RWPE1 (cell line): ENCODE data around the gene PDE4B.

Source experiments
- CTCF ChIA-PET: fragments of 350-600 bp; sonication (Branson Sonifier 250); formaldehyde crosslinking; extraction: SDS; loops from one replicate; lab custom pipeline; 2021; lab: Yijun Ruan, JAX
- POLR2A ChIA-PET: fragments of 400-600 bp; formaldehyde crosslinking; extraction: SDS; loops from one replicate; lab custom pipeline; 2020; ENCODE audit warnings: antibody characterized with exemption; ENCODE audit not compliant: low non-redundant PET; lab: Yijun Ruan, JAX
- DNase-seq: peaks from one replicate; pipeline ENCODE4 v3.0.0; 2012; ENCODE audit warnings: low spot score
- H3K27ac ChIP-seq: fragments of 450-650 bp; 2 replicates; pipeline ENCODE4 v1.5.1; 2017
- TF ChIP-seq, protein P1 (sequence below): fragments of 450-650 bp; conservative IDR thresholded peaks from 2 replicates; pipeline ENCODE4 v1.5.1; 2017; ENCODE audit warnings: low read depth, mild to moderate bottlenecking

PDE4B gene

GRCh38 chr1:65773391-65774123 lies 19.1 kb upstream of the PDE4B start:
- DNase-seq, result no peak
- CTCF ChIA-PET, result no interaction called here
- TF ChIP-seq, protein P1, sequence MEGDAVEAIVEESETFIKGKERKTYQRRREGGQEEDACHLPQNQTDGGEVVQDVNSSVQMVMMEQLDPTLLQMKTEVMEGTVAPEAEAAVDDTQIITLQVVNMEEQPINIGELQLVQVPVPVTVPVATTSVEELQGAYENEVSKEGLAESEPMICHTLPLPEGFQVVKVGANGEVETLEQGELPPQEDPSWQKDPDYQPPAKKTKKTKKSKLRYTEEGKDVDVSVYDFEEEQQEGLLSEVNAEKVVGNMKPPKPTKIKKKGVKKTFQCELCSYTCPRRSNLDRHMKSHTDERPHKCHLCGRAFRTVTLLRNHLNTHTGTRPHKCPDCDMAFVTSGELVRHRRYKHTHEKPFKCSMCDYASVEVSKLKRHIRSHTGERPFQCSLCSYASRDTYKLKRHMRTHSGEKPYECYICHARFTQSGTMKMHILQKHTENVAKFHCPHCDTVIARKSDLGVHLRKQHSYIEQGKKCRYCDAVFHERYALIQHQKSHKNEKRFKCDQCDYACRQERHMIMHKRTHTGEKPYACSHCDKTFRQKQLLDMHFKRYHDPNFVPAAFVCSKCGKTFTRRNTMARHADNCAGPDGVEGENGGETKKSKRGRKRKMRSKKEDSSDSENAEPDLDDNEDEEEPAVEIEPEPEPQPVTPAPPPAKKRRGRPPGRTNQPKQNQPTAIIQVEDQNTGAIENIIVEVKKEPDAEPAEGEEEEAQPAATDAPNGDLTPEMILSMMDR, result no peak
- POLR2A ChIA-PET, result no interaction called here
- no peak overlapping the region for H3K27ac ChIP-seq

DNA sequence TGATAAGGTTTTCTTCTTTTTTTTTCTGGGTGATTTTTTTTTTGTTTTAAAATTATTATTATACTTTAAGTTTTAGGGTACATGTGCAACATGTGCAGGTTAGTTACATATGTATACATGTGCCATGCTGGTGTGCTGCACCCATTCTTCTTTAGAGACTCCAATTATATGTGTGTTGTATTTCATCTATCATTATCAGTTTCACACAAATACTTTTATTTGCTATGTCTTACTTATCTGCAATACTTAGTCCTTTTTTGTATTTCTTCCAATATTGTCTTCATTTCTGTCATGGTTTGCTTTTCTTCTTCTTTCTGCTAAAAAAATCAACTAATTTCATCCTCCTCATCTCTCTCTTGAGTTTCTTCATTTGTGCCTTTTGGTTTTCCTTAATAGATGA lies 3.9 kb upstream of the PDE4B start:
- no peak for DNase-seq
- TF ChIP-seq, protein P1, result no peak
- no peak overlapping the region for H3K27ac ChIP-seq
- ChIA-PET POLR2A (no interaction called here), CTCF (no interaction called here)

DNA sequence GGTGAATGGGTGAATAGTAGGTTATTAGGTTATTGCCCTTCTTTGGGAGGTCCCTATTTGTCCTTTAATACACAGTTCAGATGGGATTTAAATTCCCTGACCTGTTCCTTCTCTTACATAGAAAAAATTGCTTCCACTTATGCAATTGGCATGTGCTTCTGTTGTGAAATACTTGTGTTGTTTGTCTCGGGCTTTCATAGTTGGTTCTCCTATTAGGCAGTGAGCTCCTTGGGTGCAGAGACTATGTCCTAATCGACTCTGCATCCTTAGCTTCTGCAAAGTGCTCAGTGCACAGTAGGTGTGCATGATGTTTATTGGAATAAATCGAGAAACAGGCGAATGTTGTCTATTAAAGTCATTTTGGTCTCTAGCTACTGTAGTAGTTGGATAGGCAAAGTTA lies 1.3 kb upstream of the PDE4B start:
- H3K27ac ChIP-seq, result no peak overlapping the region
- ChIA-PET POLR2A (no interaction called here), CTCF (no interaction called here)
- no peak for DNase-seq
- TF ChIP-seq, protein P1, result no peak

DNA sequence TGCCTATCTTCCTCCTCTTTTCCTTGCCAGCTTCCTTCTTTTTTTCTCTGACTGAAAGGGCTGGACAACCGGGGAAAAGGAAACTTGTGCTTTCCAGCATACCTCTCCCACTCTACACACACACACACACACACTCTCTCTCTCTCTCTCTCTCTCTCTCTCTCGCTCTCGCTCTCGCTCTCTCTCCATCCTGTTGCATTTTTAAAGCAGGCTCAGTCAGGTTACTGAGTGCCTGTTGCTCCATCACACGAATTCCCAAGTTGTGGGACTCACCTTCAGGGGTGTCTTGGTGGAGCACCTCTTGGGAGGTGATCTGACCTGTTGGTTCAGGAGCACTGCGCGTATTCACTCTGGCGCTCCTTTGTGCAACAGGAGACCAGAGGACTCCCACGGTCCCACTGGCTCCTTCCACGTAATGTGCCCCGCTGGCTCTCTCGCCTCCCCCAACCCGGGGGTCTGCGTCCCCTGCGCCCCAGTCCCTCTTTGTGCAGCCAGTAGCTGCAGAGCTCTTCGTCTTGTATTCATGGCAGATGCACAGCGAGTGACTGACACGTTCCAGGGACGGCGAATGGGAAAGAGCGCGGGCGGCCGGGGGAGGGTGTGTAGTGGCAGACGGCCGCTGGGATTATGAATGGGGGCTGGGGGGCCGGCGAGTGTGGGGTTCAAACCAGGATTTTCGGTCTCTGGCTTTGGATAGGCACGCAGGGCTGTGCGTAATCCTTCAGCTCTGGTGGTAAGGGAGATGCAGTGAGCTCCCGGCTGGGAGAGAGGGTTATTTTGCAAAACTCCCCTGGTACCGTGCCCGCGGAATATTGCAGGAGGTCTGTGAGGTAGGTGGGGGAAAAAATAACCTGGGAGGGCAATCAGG lies 660 bp upstream of the PDE4B start:
- CTCF ChIA-PET, result no interaction called here
- no peak overlapping the region for H3K27ac ChIP-seq
- DNase-seq, result no peak
- TF ChIP-seq, protein P1, result no peak
- POLR2A ChIA-PET, result no interaction called here

- TF ChIP-seq, protein P1, result no peak
- POLR2A ChIA-PET, result no interaction called here
- CTCF ChIA-PET, result no interaction called here
- DNase-seq, result no peak
- H3K27ac ChIP-seq, result no peak overlapping the region
Measured at GRCh38 chr1:65793359-65793732, 651 bp downstream of the PDE4B start.

GRCh38 chr1:65795311-65795710 lies 2.6 kb downstream of the PDE4B start:
- TF ChIP-seq, protein P1, result no peak
- CTCF ChIA-PET, result no interaction called here
- DNase-seq, result no peak
- POLR2A ChIA-PET, result no interaction called here
- H3K27ac ChIP-seq, result no peak overlapping the region
